GM19395 (cell line): ENCODE results near the gene NCOA3.
"Not testable (repeated sequence)": the region's sequence is repeated elsewhere in the genome, so short reads cannot be mapped to it uniquely, and the experiment has no call there.

Source experiments
- ATAC-seq: cut with Tn5 transposase; IDR thresholded peaks from one replicate; pipeline ENCODE4 v1.9.1; 2021; ENCODE audit warnings: mild to moderate bottlenecking, moderate library complexity; ENCODE audit not compliant: unreplicated experiment

NCOA3 gene

GRCh38 chr20:47468290-47469050, 33.2 kb upstream of the NCOA3 start:
- peak; percentile 72 for ATAC-seq

DNA sequence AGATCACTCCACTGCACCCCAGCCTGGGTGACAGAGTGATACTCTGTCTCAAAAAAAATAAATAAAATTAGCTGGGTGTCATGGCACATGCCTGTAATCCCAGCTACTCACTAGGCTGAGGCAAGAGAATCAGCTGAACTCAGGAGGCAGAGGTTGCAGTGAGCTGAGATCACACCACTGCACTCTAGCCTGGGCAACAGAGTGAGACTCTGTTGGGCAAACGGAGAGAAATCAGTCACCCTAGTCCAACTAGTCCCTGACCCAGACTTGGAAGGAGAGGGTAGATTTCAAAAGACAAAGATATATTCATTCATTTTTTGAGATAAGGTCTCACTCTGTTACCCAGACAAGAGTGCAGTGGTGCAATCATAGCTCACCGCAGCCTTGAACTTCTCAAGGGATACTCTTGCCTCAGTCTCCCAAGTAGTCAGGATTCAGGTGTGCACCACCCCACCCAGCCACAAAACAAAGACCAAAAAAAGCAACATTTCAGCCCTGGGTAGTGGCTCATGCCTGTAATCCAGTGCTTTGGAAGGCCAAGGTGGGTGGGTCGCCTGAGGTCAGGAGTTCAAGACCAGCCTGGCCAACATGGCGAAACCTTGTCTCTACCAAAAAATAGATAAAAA, 26.2 kb upstream of the NCOA3 start:
- ATAC-seq = no peak

- ATAC-seq = no peak
These were observed 25.2 kb upstream of the NCOA3 start for GRCh38 chr20:47476452-47476851.

GRCh38 chr20:47479093-47479492, 22.6 kb upstream of the NCOA3 start:
- ATAC-seq = no peak

DNA sequence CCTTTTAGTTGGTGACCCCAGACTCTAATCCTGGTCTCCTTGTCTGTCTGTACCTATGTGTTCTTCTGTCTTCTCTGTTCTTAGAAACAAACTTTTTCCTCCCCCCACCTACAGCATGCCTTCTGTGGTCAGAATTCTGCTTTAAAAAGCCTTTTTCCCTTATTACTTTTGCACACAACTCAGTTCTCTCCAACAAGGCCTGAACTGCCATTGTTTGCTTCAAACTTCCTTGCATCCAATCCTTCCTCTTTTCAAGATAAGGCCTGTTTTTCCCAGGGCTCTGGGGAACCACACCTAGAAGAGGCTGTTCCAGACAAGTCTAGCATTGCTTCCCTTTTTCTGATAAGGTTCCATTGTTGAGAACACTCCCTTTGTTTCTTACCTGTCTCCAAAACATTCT, 22.2 kb upstream of the NCOA3 start:
- no peak for ATAC-seq

GRCh38 chr20:47480239-47480638, 21.4 kb upstream of the NCOA3 start:
- no peak for ATAC-seq

- ATAC-seq = no peak
These were observed 21.0 kb upstream of the NCOA3 start for GRCh38 chr20:47480705-47481104.

DNA sequence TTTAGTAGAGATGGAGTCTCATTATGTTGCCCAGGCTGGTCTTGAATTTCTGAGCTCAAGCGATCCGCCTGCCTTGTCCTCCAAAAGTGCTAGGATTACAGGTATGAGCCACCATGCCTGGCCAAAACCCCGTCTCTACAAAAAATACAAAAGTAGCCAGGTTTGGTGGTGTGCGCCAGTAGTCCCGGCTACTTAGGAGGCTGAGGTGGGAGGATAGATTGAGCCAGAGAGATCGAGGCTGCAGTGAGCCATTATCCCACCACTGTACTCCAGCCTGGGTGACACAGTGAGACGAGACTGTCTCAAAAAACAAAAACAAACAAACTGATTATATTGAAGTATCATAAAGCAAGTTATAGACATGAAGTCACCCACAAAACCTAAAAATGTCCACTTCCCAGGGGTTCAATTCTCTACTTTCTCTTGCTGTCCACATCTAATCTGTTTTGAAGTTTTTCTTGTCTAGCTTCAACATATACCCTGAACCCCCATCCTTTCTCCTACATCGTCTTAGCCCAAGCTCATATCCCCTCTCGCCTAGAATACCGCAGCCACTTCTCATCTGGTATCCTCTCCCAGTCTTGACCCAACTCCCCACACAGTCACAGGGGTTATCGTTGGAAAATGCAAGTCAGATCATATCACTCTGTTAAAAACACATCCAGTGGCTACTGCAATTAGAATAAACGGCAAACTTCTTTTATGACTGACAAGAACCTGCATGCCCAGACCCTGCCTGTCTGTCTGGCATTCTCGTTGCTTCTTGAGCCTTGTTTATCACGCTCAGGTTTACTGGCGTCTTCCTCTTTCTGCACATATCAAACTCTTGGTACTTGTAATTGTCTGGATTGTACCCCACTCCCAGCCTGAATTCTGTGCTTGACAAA, 20.1 kb upstream of the NCOA3 start:
- no peak for ATAC-seq

DNA sequence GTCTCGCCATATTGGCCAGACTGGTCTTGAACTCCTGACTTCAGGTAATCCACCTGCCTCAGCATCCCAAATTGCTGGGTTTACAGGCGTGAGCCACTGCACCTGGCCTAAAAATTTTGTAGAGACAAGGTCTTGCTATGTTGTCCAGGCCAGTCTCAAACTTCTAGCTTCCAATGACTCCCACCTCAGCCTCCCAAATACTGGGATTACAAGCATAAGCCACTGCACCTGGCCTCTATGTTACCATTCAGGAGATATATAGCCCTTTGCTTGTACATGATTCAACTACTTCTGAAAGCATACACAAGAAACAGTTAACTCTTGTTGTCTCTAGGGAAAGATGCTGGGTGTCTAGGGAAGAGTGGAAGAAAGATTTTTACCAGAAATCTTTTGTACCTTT, 19.0 kb upstream of the NCOA3 start:
- ATAC-seq = no peak

DNA sequence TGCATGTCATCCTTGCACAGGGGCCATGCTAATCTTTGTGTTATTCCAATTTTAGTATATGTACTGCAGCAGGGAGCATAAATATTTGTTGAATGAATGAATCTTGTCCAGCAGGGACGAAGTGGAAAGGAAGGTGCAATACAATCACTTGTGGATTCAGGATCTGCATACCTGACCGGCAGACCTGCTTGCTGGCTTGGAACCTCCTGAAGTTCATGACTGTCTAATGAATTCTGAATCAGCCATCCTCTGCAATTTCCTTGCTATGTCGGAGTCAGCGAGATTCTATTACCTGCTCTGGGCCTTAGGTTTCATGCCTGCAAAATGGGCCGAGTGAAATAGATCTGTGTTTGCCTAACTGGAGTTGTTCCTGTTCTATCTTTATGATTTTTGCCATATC, 17.4 kb upstream of the NCOA3 start:
- ATAC-seq = no peak

GRCh38 chr20:47487175-47487917, 14.3 kb upstream of the NCOA3 start:
- peak; percentile 74 for ATAC-seq

DNA sequence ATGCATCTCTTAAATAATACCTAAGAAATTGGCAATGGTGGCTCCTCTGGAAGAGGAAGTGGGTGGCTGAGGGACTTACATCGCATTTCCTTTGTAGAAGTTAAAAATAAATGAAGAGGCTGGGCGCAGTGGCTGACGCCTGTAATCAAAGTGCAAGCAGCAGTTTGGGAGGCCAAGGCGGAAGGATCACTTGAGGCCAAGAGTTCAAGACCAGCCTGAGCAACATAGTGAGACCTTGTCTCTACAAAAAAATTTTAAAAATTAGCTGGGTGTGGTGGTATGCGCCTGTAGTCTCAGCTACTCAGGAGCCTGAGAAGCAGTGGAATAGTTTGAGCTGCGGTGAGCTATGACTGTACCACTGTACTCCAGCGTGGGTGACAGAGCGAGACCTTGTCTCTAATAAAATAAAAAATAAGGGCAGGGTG, 12.2 kb upstream of the NCOA3 start:
- ATAC-seq = no peak

DNA sequence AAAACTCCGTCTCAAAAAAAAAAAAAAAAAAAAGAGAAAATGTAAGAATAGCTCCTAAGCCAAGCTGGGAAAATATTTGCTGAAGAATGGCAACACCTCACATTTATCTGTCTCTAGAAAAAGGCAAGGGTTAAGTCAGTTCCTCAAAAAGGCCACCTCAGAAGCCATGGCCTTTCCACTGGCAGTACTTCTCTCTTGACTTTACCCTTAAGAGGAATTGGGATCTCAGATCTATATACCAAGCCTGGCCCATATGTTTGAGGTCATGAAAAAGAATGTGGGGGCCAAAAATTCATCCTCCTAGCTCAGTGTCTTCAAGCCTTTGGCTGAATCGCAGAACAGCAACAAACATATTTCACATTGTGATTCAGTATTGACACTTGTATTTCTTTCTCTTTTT, 10.9 kb upstream of the NCOA3 start:
- no peak for ATAC-seq

DNA sequence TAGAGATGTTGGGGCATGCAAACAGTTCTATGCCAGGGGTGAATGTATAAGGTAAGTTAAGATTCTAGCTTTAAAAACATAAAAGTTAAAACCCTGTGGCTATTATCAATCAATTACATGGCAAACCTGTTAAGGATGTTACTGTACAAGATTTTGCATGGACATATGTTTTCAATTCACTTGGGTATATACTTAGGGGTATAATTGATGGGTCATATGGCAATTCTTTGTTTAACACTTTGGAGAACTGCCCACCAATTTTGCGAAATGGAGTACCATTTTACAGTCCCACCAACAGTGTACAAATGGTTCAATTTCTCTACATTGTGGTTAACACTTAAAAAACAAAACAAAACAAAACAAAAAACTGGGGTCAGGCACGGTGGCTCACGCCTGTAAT, 9.4 kb upstream of the NCOA3 start:
- no peak for ATAC-seq

GRCh38 chr20:47493175-47493962, 8.3 kb upstream of the NCOA3 start:
- no peak for ATAC-seq

DNA sequence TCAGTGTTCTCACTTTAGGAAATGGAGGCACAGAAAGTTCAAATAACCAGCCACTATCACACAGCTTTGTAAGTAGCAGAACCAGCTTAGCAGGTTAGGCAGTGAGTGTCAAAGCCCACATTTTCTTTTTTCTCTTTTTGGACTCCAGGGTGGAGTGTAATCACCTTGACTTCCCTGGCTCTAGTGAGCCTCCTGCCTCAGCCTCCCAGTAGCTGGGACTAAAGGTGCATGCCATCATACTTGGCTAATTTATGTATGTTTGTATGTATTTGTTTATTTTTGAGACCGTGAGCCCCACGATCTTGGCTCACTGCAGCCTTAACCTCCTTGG, 7.8 kb upstream of the NCOA3 start:
- no peak for ATAC-seq

GRCh38 chr20:47494606-47495005, 7.1 kb upstream of the NCOA3 start:
- ATAC-seq = not testable (repeated sequence)

DNA sequence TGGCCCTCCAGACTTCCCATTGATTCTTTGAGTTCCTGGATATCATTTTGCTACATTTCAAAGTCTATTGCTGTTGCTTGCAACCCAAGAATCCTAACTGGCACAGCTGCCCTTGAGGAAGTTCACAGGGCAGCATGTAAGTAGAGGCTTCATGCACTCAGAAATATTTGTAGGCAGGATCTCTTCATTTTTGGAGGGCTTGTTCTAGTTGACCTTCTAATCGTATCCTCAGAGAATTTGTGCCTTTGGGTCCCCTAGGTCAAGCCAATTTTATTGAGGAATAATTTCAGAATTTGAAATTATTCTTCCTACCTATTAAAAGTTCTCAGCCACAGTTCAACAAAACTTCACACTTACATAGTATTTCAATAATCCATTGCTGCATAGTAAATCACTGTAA, 5.6 kb upstream of the NCOA3 start:
- ATAC-seq = no peak

DNA sequence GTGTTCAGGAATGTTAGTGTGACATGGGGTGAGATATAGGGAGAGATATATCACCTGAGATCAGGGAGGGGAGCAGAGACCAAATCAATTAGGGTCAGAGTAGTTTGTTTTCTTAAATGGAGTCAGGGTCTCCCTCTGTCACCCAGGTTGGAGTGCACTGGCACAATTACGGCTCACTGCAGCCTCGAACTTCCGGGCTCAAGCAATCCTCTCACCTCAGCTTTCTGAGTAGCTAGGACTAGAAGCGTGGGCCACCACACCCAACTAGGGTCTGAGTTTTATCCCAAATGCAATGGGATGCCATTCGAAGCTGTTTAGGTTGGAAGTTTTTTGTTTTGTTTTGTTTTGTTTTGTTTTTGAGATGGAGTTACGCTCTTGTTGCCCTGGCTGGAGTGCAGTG, 3.1 kb upstream of the NCOA3 start:
- ATAC-seq = no peak

DNA sequence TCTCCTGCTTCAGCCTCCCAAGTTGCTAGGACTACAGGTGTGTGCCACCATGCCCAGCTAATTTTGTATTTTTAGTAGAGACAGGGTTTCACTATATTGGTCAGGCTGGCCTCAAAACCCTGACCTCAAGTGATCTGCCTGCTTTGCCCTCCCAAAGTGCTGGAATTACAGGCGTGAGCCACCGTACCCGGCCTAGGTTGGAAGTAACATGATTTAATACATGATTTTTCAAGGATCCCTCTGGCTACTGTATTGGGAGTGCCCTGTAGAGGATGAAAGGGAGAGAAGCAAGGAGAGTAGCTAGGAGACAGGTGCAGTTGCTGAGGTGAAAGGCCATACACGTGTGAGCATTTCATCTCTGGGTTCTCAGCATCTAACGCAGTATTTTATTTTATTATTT, 2.6 kb upstream of the NCOA3 start:
- no peak for ATAC-seq
